Ishikawa (cell line): ENCODE measurements around the gene TMEM150C.

Experiments
- CEBPB ChIP-seq: IDR thresholded peaks from 2 replicates; pipeline ENCODE4 v1.6.1; 2012
- CREB1 ChIP-seq: IDR thresholded peaks from 2 replicates; pipeline ENCODE4 v1.6.1; 2012; ENCODE audit warnings: low read depth
- EGR1 ChIP-seq: IDR thresholded peaks from 2 replicates; pipeline ENCODE4 v1.6.1; 2012
- EP300 ChIP-seq: IDR thresholded peaks from 2 replicates; pipeline ENCODE4 v1.6.1; 2012; ENCODE audit warnings: borderline replicate concordance
- FOXM1 ChIP-seq: IDR thresholded peaks from 2 replicates; pipeline ENCODE4 v1.6.1; 2012; ENCODE audit warnings: low read depth, borderline replicate concordance
- NFIC ChIP-seq: IDR thresholded peaks from 2 replicates; pipeline ENCODE4 v1.6.1; 2012
- RAD21 ChIP-seq: IDR thresholded peaks from 2 replicates; pipeline ENCODE4 v1.6.1; 2012; ENCODE audit warnings: low read depth
- REST ChIP-seq: IDR thresholded peaks from 2 replicates; pipeline ENCODE4 v1.6.1; 2012; ENCODE audit warnings: low read depth, mild to moderate bottlenecking
- TAF1 ChIP-seq: IDR thresholded peaks from 2 replicates; pipeline ENCODE4 v1.6.1; 2012; ENCODE audit warnings: low read depth, mild to moderate bottlenecking
- TCF12 ChIP-seq: IDR thresholded peaks from 2 replicates; pipeline ENCODE4 v1.6.1; 2012; ENCODE audit warnings: low read depth
- TEAD4 ChIP-seq: IDR thresholded peaks from 2 replicates; pipeline ENCODE4 v1.6.1; 2012
- USF1 ChIP-seq: IDR thresholded peaks from 2 replicates; pipeline ENCODE4 v1.6.1; 2012
- YY1 ChIP-seq: IDR thresholded peaks from 2 replicates; pipeline ENCODE4 v1.6.1; 2012; ENCODE audit warnings: low read depth
- TF ChIP-seq, protein P1 (sequence below): IDR thresholded peaks from 2 replicates; pipeline ENCODE4 v1.6.1; 2012

GRCh38 chr4:82447886-82448285 lies 113.9 kb downstream of the TMEM150C start:
- TF ChIP-seq TEAD4 (no peak), CEBPB (no peak), TAF1 (no peak), YY1 (no peak), NFIC (no peak), EP300 (no peak), REST (no peak), RAD21 (no peak), EGR1 (no peak), CREB1 (no peak), USF1 (no peak), FOXM1 (no peak), TCF12 (no peak)
- TF ChIP-seq, protein P1, sequence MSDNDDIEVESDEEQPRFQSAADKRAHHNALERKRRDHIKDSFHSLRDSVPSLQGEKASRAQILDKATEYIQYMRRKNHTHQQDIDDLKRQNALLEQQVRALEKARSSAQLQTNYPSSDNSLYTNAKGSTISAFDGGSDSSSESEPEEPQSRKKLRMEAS, result no peak
